MM.1S (cell line): ENCODE measurements around the gene AJUBA.

Source experiments
- DNase-seq: peaks from one replicate; pipeline ENCODE4 v3.0.0-alpha.2; 2015
- H2AFZ ChIP-seq: fragments of 300-600 bp; sonication (generic); 2 replicates; pipeline ENCODE4 v1.6.0; 2016; ENCODE audit warnings: antibody characterized with exemption, low read length
- H3F3A ChIP-seq: fragments of 300-600 bp; sonication (generic); 2 replicates; pipeline ENCODE4 v1.6.1; 2016; ENCODE audit warnings: mild to moderate bottlenecking, antibody characterized with exemption, low read length, moderate library complexity, mixed read lengths; ENCODE audit not compliant: insufficient read depth
- H3K27ac ChIP-seq: fragments of 300-600 bp; sonication (generic); 2 replicates; pipeline ENCODE4 v1.5.1; 2016; ENCODE audit warnings: mild to moderate bottlenecking, low read length
- H3K27me3 ChIP-seq: fragments of 300-600 bp; sonication (generic); replicated peaks from 2 replicates; pipeline ENCODE4 v1.6.0; 2016; ENCODE audit warnings: low read length; ENCODE audit not compliant: insufficient read depth
- H3K36me3 ChIP-seq: fragments of 300-600 bp; sonication (generic); replicated peaks from 2 replicates; pipeline ENCODE4 v1.6.1; 2016; ENCODE audit warnings: mild to moderate bottlenecking, low read length, mixed read lengths; ENCODE audit not compliant: insufficient read depth
- H3K4me1 ChIP-seq: fragments of 300-600 bp; sonication (generic); 2 replicates; pipeline ENCODE4 v1.6.1; 2016; ENCODE audit warnings: low read length, mixed read lengths
- H3K4me2 ChIP-seq: fragments of 300-600 bp; sonication (generic); 2 replicates; pipeline ENCODE4 v1.6.0; 2016; ENCODE audit warnings: low read depth, low read length
- H3K4me3 ChIP-seq: fragments of 300-600 bp; sonication (generic); 2 replicates; pipeline ENCODE4 v1.5.1; 2016; ENCODE audit warnings: low read length, mixed read lengths
- H3K79me2 ChIP-seq: fragments of 300-600 bp; sonication (generic); 2 replicates; pipeline ENCODE4 v1.6.1; 2016; ENCODE audit warnings: mixed run types, low read length, mixed read lengths
- H3K9ac ChIP-seq: fragments of 300-600 bp; sonication (generic); 2 replicates; pipeline ENCODE4 v1.6.1; 2016; ENCODE audit warnings: low read length, mixed read lengths
- H3K9me2 ChIP-seq: fragments of 300-600 bp; sonication (generic); replicated peaks from 2 replicates; pipeline ENCODE4 v1.6.1; 2016; ENCODE audit warnings: mild to moderate bottlenecking, low read length, mixed read lengths; ENCODE audit not compliant: insufficient read depth
- H3K9me3 ChIP-seq: fragments of 300-600 bp; sonication (generic); replicated peaks from 2 replicates; pipeline ENCODE4 v1.6.1; 2016; ENCODE audit warnings: mild to moderate bottlenecking, low read length, mixed read lengths; ENCODE audit not compliant: insufficient read depth
- H4K20me1 ChIP-seq: fragments of 300-600 bp; sonication (generic); 2 replicates; pipeline ENCODE4 v1.6.1; 2016; ENCODE audit warnings: mild to moderate bottlenecking, low read length, moderate library complexity, mixed read lengths; ENCODE audit not compliant: insufficient read depth
- CTCF ChIP-seq: fragments of 300-600 bp; sonication (generic); IDR thresholded peaks from 2 replicates; pipeline ENCODE4 v1.5.1; 2016; ENCODE audit warnings: antibody characterized with exemption, low read length, mixed read lengths
- EZH2 ChIP-seq: fragments of 300-600 bp; sonication (generic); optimal IDR thresholded peaks from 2 replicates; pipeline ENCODE3; 2017; ENCODE audit warnings: low read depth, mild to moderate bottlenecking, antibody characterized with exemption, low read length, mixed read lengths
- EZH2phosphoT487 ChIP-seq: fragments of 300-600 bp; sonication (generic); IDR thresholded peaks from 2 replicates; pipeline ENCODE4 v1.6.1; 2018; ENCODE audit warnings: antibody characterized with exemption, low read length

AJUBA gene

DNA sequence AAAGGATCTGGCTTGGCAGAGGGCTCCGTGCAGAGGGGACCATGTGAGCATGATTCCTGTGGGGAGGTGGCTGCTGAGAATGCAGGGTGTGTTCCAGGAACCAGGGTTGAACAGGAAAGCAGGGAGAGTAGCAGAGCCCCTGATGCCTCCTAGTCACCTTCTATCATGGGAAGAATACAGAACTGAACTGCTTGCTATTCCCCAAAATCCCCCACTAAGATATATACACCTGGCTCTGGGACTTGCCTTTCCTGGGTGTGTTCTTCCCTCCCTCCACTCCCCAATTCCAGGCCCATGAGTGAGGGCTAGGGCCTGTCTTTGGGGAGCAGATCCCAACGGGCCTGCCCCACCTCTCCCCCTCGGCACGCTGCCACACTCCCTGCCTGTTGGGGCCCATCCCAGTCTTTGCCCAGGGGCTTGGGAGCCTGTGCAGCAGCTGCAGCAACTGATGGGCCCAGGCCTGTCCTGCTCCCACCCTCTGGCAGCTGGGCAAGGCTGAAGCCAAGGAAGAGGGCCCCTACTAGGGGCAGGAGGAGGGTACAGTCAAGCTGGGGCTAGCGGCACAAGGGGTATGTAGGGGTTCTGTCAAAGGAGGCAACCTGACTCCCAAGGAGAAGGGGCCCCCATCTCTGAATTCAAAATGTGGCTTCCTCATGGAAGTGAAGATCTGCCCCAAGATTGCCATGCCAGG is 3.2 kb downstream of the AJUBA start:
- TF ChIP-seq EZH2 (no peak), CTCF (no peak)
- Histone ChIP-seq H3F3A (no peaks in the 10 kb centered on the region), H3K4me1 (no peaks in the 10 kb centered on the region), H3K9ac (no peak overlapping the region), H3K27ac (no peak overlapping the region), H3K27me3 (peaks cover 8% of the 10 kb centered on the region), H3K9me2 (no peaks in the 10 kb centered on the region), H3K4me3 (no peak overlapping the region), H3K9me3 (no peaks in the 10 kb centered on the region), H2AFZ (no peak overlapping the region), H4K20me1 (no peaks in the 10 kb centered on the region), H3K36me3 (no peaks in the 10 kb centered on the region), H3K79me2 (no peaks in the 10 kb centered on the region), H3K4me2 (no peak overlapping the region)
- DNase-seq = no peak

DNA sequence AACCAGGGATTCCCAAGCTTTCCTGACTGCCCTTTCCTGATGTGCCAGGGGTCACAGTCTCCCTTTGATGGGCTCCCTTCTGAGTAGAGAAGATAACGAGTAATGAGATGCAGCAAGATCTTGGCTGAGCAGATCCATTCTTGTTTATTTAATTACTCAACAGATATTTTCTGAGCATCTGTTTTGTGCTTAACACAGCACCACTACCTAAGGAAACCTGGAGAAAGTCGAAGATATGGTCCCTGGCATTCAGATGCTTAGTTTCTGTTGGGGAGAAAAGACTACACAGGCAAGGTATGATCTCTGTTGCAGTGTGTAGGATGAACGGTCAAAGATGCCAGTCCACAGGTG is 3.9 kb downstream of the AJUBA start:
- no peaks in the 10 kb centered on the region for H3F3A ChIP-seq
- no peak overlapping the region for H3K9ac ChIP-seq
- no peaks in the 10 kb centered on the region for H3K4me1 ChIP-seq
- no peak overlapping the region for H2AFZ ChIP-seq
- H3K79me2 ChIP-seq = no peaks in the 10 kb centered on the region
- H3K4me3 ChIP-seq = no peak overlapping the region
- H3K36me3 ChIP-seq = no peaks in the 10 kb centered on the region
- no peaks in the 10 kb centered on the region for H4K20me1 ChIP-seq
- H3K27me3 ChIP-seq = peaks cover 8% of the 10 kb centered on the region
- H3K9me2 ChIP-seq = no peaks in the 10 kb centered on the region
- no peaks in the 10 kb centered on the region for H3K9me3 ChIP-seq
- no peak for TF ChIP-seq CTCF
- TF ChIP-seq EZH2 = no peak
- TF ChIP-seq EZH2phosphoT487 = no peak
- no peak overlapping the region for H3K27ac ChIP-seq
- H3K4me2 ChIP-seq = no peak overlapping the region
- no peak for DNase-seq

- no peaks in the 10 kb centered on the region for H4K20me1 ChIP-seq
- H2AFZ ChIP-seq = no peak overlapping the region
- no peaks in the 10 kb centered on the region for H3K36me3 ChIP-seq
- TF ChIP-seq EZH2 (no peak), EZH2phosphoT487 (no peak)
- H3F3A ChIP-seq = no peaks in the 10 kb centered on the region
- no peak overlapping the region for H3K9ac ChIP-seq
- no peaks in the 10 kb centered on the region for H3K79me2 ChIP-seq
- peaks cover 8% of the 10 kb centered on the region for H3K27me3 ChIP-seq
- H3K4me1 ChIP-seq = no peaks in the 10 kb centered on the region
- DNase-seq = no peak
- no peak overlapping the region for H3K4me2 ChIP-seq
- no peaks in the 10 kb centered on the region for H3K9me3 ChIP-seq
- H3K27ac ChIP-seq = no peak overlapping the region
- H3K9me2 ChIP-seq = no peaks in the 10 kb centered on the region
- no peak overlapping the region for H3K4me3 ChIP-seq
Observed at GRCh38 chr14:22977684-22978486, 4.5 kb downstream of the AJUBA start.

DNA sequence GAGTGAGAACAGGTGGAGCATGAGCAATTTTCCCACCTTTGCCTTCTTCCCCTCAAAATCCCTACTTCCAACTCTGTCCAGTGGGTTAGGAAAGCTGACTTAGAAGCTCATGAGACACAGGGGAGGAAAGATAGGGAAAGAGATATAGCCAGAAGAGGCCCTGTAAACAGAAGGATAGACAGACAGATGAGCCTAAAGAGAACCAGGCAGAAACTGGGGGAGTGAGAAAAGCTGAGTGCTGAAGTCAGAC is 5.0 kb downstream of the AJUBA start:
- no peak overlapping the region for H3K27ac ChIP-seq
- no peaks in the 10 kb centered on the region for H3K79me2 ChIP-seq

More for the DNA sequence above, 5.0 kb downstream of the AJUBA start:
- Histone ChIP-seq H3K4me3 (no peak overlapping the region), H4K20me1 (no peaks in the 10 kb centered on the region), H3K27me3 (peaks cover 8% of the 10 kb centered on the region), H3K9me2 (no peaks in the 10 kb centered on the region), H3F3A (no peaks in the 10 kb centered on the region), H3K9ac (no peak overlapping the region), H3K9me3 (no peaks in the 10 kb centered on the region), H2AFZ (no peak overlapping the region), H3K36me3 (no peaks in the 10 kb centered on the region), H3K4me2 (no peak overlapping the region), H3K4me1 (no peaks in the 10 kb centered on the region)
- no peak for DNase-seq
- TF ChIP-seq EZH2 = no peak
- no peak for TF ChIP-seq CTCF
